ENCODE results near the gene EVA1C. TPM values are rescaled to one million over a fixed set of nuclear protein-coding genes. Genes with fewer than 3 reads are reported as not detected.

The EVA1C gene
- total RNA-seq, 1 experiment from 2014 or later = 0.98 TPM

DNA sequence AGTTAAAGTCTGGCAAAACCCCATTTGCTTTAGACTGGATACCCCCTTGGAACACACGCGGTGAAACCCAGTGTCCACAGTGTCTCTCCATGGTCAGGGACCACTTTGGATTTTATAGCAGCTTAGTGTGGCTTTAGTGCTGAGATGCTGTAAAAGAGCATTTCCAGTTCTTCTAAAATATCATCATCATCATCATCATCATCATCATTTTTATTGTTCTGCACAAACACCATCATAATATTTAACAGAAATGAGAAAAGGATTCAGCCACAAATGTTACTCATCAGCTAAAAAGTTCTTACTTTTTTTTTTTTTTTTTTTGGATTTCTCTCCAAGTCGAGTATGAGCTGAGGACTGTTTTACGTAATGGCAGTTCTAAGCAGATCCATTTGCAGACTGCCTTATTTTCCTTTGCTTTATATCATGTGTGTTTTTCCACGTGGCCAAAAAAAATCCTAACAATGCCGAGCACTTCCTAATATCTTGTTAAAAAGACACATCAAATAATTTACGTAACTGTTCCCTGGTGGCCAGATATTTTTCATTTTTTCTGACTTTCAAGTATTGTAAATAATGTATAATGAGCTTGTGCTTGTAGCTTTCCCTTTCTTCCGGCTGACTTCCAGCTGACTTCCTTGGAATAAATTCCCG, 62.8 kb downstream of the EVA1C start:
- Histone ChIP-seq H3K9me3 (ENCODE audit: control insufficient read depth, low read depth, low read length) (no peaks in the 10 kb centered on the region), H2AK5ac (ENCODE audit: insufficient read length, low read length) (no peak overlapping the region), H2BK120ac (ENCODE audit: low read depth, low read length, poor library complexity, severe bottlenecking) (no peak overlapping the region), H3T11ph (ENCODE audit: low read length) (no peak overlapping the region), H3K27ac (ENCODE audit: insufficient read length, low read depth, low read length) (no peak overlapping the region), H4K91ac (ENCODE audit: insufficient read length, low read depth, low read length) (no peak overlapping the region), H2BK5ac (ENCODE audit: insufficient read length, low read length) (no peak overlapping the region), H2BK20ac (ENCODE audit: low read depth, low read length, poor library complexity, severe bottlenecking) (no peak overlapping the region), H3K79me2 (ENCODE audit: insufficient read depth, low read length) (no peaks in the 10 kb centered on the region), H2AFZ (ENCODE audit: low read length) (no peak overlapping the region), H3K18ac (ENCODE audit: insufficient read length, low read depth, low read length) (no peak overlapping the region), H4K5ac (ENCODE audit: insufficient read length, low read depth, low read length) (no peak overlapping the region), H3K79me1 (ENCODE audit: insufficient read depth, low read depth, low read length, poor library complexity, severe bottlenecking) (no peaks in the 10 kb centered on the region), H4K20me1 (ENCODE audit: control insufficient read depth, insufficient read depth, insufficient read length) (no peaks in the 10 kb centered on the region), H4K8ac (replicated peaks; ENCODE audit: insufficient read length, low read depth, low read length) (no peak overlapping the region), H3K23me2 (ENCODE audit: insufficient read length, low read depth, low read length, poor library complexity, severe bottlenecking) (no peaks in the 10 kb centered on the region), H3K4ac (ENCODE audit: low read depth, low read length) (no peak overlapping the region), H3K27me3 (ENCODE audit: insufficient read depth, low read length) (no peaks in the 10 kb centered on the region), H3K14ac (ENCODE audit: insufficient read depth, low read length) (no peak overlapping the region), H3K4me2 (ENCODE audit: insufficient read depth, insufficient read length, low read length) (no peak overlapping the region), H3K56ac (ENCODE audit: insufficient read length, low read depth, low read length) (no peak overlapping the region), H2BK15ac (ENCODE audit: low read depth, low read length) (no peak overlapping the region), H3K9ac (ENCODE audit: extremely low read depth, insufficient read length, low read length) (no peak overlapping the region), H3K23ac (ENCODE audit: insufficient read length, low read depth, low read length) (no peak overlapping the region), H2BK12ac (ENCODE audit: insufficient read length, low read depth, low read length) (no peak overlapping the region), H3K4me1 (ENCODE audit: insufficient read depth, low read length) (no peaks in the 10 kb centered on the region)
- 0 out of 7 replicates have a peak, but pooled peaks cover 0 to 2% (median 0%) of the 10 kb centered on the region in 3 experiments for H3K36me3 Mint-ChIP-seq (ENCODE audit: insufficient read depth in 1 of 3, low read depth in 3 of 3)
- WGBS (ENCODE audit: extremely low coverage, insufficient read length, low lambda C conversion rate) = no CpG with 5 or more reads among the region's 9 CpGs
- H3K27me3 Mint-ChIP-seq (ENCODE audit: low read depth) = no peaks in the 10 kb centered on the region
- no peak overlapping the region; a peak in 2 of 7 replicates for H3K27ac Mint-ChIP-seq
- H3K9me3 Mint-ChIP-seq = no peaks in the 10 kb centered on the region
- TF ChIP-seq, protein P1, sequence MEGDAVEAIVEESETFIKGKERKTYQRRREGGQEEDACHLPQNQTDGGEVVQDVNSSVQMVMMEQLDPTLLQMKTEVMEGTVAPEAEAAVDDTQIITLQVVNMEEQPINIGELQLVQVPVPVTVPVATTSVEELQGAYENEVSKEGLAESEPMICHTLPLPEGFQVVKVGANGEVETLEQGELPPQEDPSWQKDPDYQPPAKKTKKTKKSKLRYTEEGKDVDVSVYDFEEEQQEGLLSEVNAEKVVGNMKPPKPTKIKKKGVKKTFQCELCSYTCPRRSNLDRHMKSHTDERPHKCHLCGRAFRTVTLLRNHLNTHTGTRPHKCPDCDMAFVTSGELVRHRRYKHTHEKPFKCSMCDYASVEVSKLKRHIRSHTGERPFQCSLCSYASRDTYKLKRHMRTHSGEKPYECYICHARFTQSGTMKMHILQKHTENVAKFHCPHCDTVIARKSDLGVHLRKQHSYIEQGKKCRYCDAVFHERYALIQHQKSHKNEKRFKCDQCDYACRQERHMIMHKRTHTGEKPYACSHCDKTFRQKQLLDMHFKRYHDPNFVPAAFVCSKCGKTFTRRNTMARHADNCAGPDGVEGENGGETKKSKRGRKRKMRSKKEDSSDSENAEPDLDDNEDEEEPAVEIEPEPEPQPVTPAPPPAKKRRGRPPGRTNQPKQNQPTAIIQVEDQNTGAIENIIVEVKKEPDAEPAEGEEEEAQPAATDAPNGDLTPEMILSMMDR (conservative IDR thresholded peaks at IDR 0.05) = no peak
- peaks cover 3% of the 10 kb centered on the region in 2 experiments; a peak in 1 of 4 replicates for H3K4me1 Mint-ChIP-seq
- DNase-seq = no peak
- no peak overlapping the region for H3K4me3 Mint-ChIP-seq
